C4-2B (cell line): Measurements from ENCODE around the gene SLC6A5.

Experiments
- H3K27ac ChIP-seq: fragments of 450-650 bp; 2 replicates; pipeline ENCODE4 v1.5.1; 2017
- ZFX ChIP-seq: fragments of 450-650 bp; IDR thresholded peaks from 2 replicates; pipeline ENCODE4 v1.6.1; 2017
- TF ChIP-seq, protein P1 (sequence below): fragments of 450-650 bp; conservative IDR thresholded peaks from 2 replicates; pipeline ENCODE4 v1.5.1; 2017; ENCODE audit warnings: mild to moderate bottlenecking

The SLC6A5 gene

DNA sequence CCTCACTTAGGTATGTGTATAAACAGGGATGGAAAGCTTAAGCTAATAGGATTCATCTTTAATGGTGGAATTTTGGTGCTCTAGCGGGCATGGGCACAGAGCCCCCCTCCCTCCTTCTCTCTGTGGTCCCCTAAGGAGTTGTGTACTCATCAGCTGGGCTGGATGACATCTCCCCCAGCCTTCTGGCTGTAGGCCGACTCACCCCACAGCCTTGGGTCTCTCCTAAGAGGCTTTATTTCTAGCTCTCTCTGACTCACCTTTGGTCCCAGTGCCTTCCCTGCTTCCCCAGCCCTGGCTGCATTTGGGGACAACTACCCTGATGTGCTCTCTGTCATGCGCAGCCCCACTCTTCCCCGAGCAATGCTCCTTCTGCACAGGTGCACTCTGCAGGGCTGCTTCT, 26.9 kb downstream of the SLC6A5 start:
- no peak overlapping the region for H3K27ac ChIP-seq
- TF ChIP-seq, protein P1, sequence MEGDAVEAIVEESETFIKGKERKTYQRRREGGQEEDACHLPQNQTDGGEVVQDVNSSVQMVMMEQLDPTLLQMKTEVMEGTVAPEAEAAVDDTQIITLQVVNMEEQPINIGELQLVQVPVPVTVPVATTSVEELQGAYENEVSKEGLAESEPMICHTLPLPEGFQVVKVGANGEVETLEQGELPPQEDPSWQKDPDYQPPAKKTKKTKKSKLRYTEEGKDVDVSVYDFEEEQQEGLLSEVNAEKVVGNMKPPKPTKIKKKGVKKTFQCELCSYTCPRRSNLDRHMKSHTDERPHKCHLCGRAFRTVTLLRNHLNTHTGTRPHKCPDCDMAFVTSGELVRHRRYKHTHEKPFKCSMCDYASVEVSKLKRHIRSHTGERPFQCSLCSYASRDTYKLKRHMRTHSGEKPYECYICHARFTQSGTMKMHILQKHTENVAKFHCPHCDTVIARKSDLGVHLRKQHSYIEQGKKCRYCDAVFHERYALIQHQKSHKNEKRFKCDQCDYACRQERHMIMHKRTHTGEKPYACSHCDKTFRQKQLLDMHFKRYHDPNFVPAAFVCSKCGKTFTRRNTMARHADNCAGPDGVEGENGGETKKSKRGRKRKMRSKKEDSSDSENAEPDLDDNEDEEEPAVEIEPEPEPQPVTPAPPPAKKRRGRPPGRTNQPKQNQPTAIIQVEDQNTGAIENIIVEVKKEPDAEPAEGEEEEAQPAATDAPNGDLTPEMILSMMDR = no peak
- no peak for TF ChIP-seq ZFX

DNA sequence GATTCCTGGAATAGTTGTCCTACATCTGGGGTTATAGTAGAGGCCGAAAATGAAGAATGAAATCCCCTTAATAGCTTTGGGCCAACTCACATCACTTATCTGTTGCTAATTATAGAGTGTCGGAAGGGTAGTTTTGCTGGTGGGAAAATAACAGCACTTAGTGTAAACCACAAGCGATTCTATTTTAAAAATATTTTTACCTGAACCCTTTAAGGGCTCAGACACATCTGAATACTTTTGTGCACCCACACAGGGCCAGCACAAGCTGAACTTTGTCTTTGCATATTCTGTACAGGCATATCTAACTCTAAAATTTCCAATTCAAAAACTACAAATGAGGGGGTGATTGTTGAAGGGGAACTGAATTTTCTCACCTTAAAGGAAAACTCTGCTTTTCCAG, 27.6 kb downstream of the SLC6A5 start:
- H3K27ac ChIP-seq = no peak overlapping the region
- TF ChIP-seq, protein P1 = no peak
- no peak for TF ChIP-seq ZFX

DNA sequence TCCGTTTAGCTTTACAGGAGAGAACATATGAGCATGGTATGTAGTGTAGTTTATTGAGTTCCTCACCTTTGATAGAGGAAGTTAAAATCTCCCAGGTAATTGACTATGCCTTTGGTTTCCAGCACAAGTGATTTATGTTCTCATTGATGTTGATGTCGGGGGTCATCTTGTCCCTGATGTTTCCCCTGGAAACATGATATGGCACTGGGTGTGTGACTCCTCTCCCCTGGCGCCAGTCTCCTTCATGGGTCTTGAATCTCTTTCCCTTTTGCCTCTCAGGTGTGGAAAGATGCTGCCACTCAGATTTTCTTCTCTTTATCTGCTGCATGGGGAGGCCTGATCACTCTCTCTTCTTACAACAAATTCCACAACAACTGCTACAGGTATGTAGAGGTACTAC, 28.3 kb downstream of the SLC6A5 start:
- no peak for TF ChIP-seq ZFX
- H3K27ac ChIP-seq = no peak overlapping the region

DNA sequence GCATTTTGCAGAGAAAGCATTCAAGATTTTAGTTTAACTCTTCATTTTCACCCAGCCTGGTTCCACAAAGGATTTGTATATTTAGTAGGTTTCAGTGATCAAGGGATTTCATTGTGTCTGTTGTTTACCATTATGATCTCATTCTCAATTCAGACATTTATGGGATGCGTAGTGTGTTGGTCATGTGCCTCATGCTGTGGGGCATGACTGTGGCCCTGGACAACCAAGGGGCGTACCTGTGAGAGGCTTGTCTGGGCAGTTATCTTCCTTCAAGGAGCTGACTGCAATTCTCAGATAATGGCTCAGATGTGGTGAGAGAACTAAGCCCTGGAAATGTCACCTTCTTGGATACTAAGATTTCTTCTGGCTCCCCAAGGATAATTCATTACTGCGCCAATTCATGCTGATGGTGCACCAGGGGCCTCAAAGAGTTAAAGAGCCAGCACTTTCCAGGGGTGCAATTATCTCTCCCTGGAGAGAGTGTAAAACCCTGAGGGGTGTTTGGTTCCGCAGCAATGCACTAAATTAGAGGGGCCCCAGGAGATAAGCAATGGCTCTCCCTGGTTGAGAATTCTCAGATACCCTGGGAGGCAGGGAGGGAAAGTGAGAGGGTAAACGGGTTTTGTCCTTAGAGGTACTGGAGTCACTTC, 32.2 kb downstream of the SLC6A5 start:
- TF ChIP-seq, protein P1 = no peak
- no peak for TF ChIP-seq ZFX
- H3K27ac ChIP-seq = no peak overlapping the region

DNA sequence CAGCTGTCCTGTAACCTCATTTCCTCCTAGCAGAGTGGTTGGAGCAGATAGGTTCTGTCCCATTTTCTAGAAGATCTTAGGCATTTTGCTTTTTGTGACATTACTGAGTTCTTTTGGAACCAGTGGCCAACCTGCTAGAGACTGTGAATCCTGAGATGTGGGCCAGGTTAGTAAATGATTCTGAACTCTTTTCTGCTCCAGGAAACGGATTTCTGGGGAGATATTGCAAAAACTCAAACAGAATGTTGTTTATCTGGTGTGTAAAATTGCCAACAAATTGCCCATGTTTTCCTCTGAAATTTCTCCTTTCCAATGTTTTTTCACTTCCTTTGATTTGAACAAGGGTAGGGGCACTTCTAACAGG, 32.7 kb downstream of the SLC6A5 start:
- no peak overlapping the region for H3K27ac ChIP-seq
- TF ChIP-seq, protein P1 = no peak
- no peak for TF ChIP-seq ZFX

DNA sequence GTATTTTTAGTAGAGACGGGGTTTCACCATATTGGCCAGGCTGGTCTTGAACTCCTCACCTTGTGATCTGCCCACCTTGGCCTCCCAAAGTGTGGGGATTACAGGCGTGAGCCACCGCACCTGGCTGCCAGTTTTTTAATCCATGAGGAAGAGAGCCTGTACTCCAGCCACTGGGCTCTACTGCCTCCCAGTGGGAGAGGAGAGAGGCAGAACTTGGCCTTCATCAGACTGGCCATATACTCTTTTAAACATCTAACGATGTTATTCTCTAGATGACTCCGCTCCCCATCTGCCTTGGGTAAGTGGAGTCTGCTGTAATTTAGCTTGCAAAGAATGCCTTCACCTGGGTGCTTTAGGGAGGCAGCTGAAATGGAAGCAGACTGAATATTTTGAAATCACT, 34.6 kb downstream of the SLC6A5 start:
- TF ChIP-seq, protein P1 = peak; percentile 59
- no peak for TF ChIP-seq ZFX
- H3K27ac ChIP-seq = no peak overlapping the region

DNA sequence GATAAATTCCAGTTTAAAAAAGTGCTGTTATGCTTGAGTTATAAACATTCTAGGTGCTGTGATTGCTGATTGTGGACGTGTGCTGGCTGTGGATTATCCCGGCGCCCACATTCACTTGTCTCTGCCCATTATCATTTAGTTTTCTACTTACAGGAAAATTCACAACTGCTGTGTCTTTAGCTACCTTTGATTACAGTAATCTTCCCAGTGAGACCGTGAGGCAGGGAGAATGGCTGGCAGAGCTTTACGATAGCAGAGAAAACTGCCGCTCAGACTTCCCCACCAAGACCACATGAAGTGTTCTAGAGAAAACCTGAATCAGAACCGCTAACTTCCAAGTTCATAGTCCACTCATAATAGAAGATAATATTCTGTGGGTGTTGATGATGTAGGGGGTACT, 35.4 kb downstream of the SLC6A5 start:
- H3K27ac ChIP-seq = no peak overlapping the region
- TF ChIP-seq ZFX = no peak
- TF ChIP-seq, protein P1 = no peak

DNA sequence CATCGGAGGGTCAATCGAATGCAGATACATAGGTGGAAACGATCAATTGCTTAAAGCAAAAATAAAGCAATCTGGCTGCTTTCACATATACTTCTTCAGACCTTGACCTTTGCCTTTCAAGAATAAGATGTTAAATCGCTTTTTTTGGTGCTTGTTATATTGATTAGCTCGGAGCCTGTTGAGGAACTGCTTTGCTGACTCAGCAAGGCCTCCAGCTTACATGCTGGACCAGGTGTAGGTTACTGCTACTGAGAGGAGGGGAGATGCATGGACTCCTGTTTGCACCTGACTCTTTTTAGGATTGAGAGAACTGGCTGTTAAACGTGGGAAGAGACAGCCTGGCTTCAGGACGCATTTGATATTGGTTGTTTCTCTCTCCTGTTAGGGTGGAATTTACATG, 38.7 kb downstream of the SLC6A5 start:
- H3K27ac ChIP-seq = no peak overlapping the region
- TF ChIP-seq, protein P1 = no peak
- TF ChIP-seq ZFX = no peak
